Measurements from ENCODE around the gene CIDEB. TPM values are rescaled to one million over a fixed set of nuclear protein-coding genes. Genes with fewer than 3 reads are reported as not detected.
A peak's percentile ranks its signal among the peaks of the same experiment; 100 is the strongest.

CIDEB gene
- total RNA-seq, 6 donors from 2014 or later = 9.4 to 14.8 (median 12.8) TPM

GRCh38 chr14:24266344-24267244 is 41.2 kb downstream of the CIDEB start:
- H3K9me3 ChIP-seq = no peaks in the 10 kb centered on the region
- no peak overlapping the region for H3K4me3 ChIP-seq
- peaks cover 0 to 8% (median 7%) of the 10 kb centered on the region in 4 donors for H3K4me1 ChIP-seq
- TF ChIP-seq EP300 (IDR thresholded peaks at IDR 0.05) = no peak
- no peak for TF ChIP-seq CTCF (IDR thresholded peaks at IDR 0.05)
- TF ChIP-seq POLR2AphosphoS5 (IDR thresholded peaks at IDR 0.05) = no peak
- no peak for TF ChIP-seq POLR2A (IDR thresholded peaks at IDR 0.05)
- WGBS, 2 donors = 86 to 92% methylated on average over 17 to 18 of the region's 18 CpGs
- ATAC-seq (ENCODE audit: low FRiP score in 2 of 2) = no peak
- no peak for DNase-seq
- no peaks in the 10 kb centered on the region for H3K27me3 ChIP-seq
- no peak overlapping the region for H3K27ac ChIP-seq
- H3K36me3 ChIP-seq = peaks cover 7 to 54% (median 38%) of the 10 kb centered on the region in 4 donors

GRCh38 chr14:24264298-24264697 is 43.5 kb downstream of the CIDEB start:
- Histone ChIP-seq H3K4me1 (peaks cover 0 to 9% (median 3%) of the 10 kb centered on the region in 4 donors), H3K27ac (no peak overlapping the region), H3K4me3 (no peak overlapping the region), H3K27me3 (no peaks in the 10 kb centered on the region), H3K9me3 (no peaks in the 10 kb centered on the region), H3K36me3 (peaks cover 7 to 48% (median 34%) of the 10 kb centered on the region in 4 donors)
- TF ChIP-seq CTCF (IDR thresholded peaks at IDR 0.05) = no peak
- TF ChIP-seq POLR2AphosphoS5 (IDR thresholded peaks at IDR 0.05) = no peak
- 78 to 87% methylated on average over 6 of the region's 6 CpGs for WGBS, 2 donors
- no peak for ATAC-seq (ENCODE audit: low FRiP score in 2 of 2)
- peak in 1 of 2 donors; percentile 43 for DNase-seq

- DNase-seq = no peak
- Histone ChIP-seq H3K4me1 (peaks cover 0 to 13% (median 8%) of the 10 kb centered on the region in 4 donors), H3K4me3 (no peak overlapping the region), H3K27ac (no peak overlapping the region), H3K9me3 (no peaks in the 10 kb centered on the region), H3K27me3 (no peaks in the 10 kb centered on the region), H3K36me3 (peaks cover 7 to 43% (median 30%) of the 10 kb centered on the region in 4 donors)
- TF ChIP-seq EP300 (IDR thresholded peaks at IDR 0.05) (no peak), POLR2A (IDR thresholded peaks at IDR 0.05) (no peak), CTCF (IDR thresholded peaks at IDR 0.05) (no peak), POLR2AphosphoS5 (IDR thresholded peaks at IDR 0.05) (no peak)
- ATAC-seq (ENCODE audit: low FRiP score in 2 of 2) = no peak
- WGBS, 2 donors = 74 to 76% methylated on average over 6 of the region's 6 CpGs
These were observed 43.9 kb downstream of the CIDEB start for GRCh38 chr14:24263848-24264247.

- ATAC-seq (ENCODE audit: low FRiP score in 2 of 2) (no peak), DNase-seq (peak in 1 of 2 donors; percentile 48)
- H3K4me3 ChIP-seq = no peak within 1 kb of the TSS
- H3K27ac ChIP-seq = no peak within 1 kb of the TSS
- TF ChIP-seq CTCF (IDR thresholded peaks at IDR 0.05) = no peak
- TF ChIP-seq EP300 (IDR thresholded peaks at IDR 0.05) = no peak
- no peak for TF ChIP-seq POLR2A (IDR thresholded peaks at IDR 0.05)
- no peak for TF ChIP-seq POLR2AphosphoS5 (IDR thresholded peaks at IDR 0.05)
- H3K27me3 ChIP-seq = no peaks in the 10 kb centered on the region
- peaks cover 7 to 36% (median 27%) of the 10 kb centered on the region in 4 donors for H3K36me3 ChIP-seq
- H3K9me3 ChIP-seq = no peaks in the 10 kb centered on the region
- 79 to 92% methylated on average over 5 to 13 of the region's 14 CpGs for WGBS, 2 donors
- H3K4me1 ChIP-seq = peaks cover 0 to 19% (median 9%) of the 10 kb centered on the region in 4 donors
These were observed 44.7 kb downstream of the CIDEB start, which contains the start of gene TGM1 for GRCh38 chr14:24262821-24263733. Gene TGM1 (minus strand): TSS chr14:24263177. CDS start chr14:24262352, 825 bp downstream.
